Neuronal stem cell (in vitro differentiated cells): ENCODE data around the gene CAMTA1.
A peak's percentile ranks its signal among the peaks of the same experiment; 100 is the strongest.

ENCODE experiments used
- DNase-seq: peaks from one replicate; pipeline ENCODE4 v3.0.0-alpha.2; 2013; ENCODE audit warnings: low spot score
- H2AFZ ChIP-seq: one replicate; pipeline ENCODE4 v1.6.1; 2013; ENCODE audit warnings: mild to moderate bottlenecking, low read length, inconsistent platforms
- H2AK5ac ChIP-seq: 2 replicates; pipeline ENCODE4 v1.6.1; 2013; ENCODE audit warnings: low read depth, mild to moderate bottlenecking, inconsistent platforms, low read length, moderate library complexity, mixed read lengths
- H2BK120ac ChIP-seq: 2 replicates; pipeline ENCODE4 v1.6.1; 2013; ENCODE audit warnings: low read depth, mild to moderate bottlenecking, inconsistent platforms, low read length, moderate library complexity, mixed read lengths
- H2BK12ac ChIP-seq: one replicate; pipeline ENCODE4 v1.6.1; 2013; ENCODE audit warnings: low read length, inconsistent platforms
- H2BK15ac ChIP-seq: 2 replicates; pipeline ENCODE4 v1.6.1; 2013; ENCODE audit warnings: mild to moderate bottlenecking, low read length, inconsistent platforms, mixed read lengths
- H2BK5ac ChIP-seq: one replicate; pipeline ENCODE4 v1.6.1; 2013; ENCODE audit warnings: inconsistent platforms, mild to moderate bottlenecking, low read length, moderate library complexity
- H3K14ac ChIP-seq: one replicate; pipeline ENCODE4 v1.6.1; 2013; ENCODE audit warnings: low read length, inconsistent platforms
- H3K18ac ChIP-seq: 2 replicates; pipeline ENCODE4 v1.6.1; 2013; ENCODE audit warnings: low read length, inconsistent platforms
- H3K23ac ChIP-seq: 2 replicates; pipeline ENCODE4 v1.6.1; 2013; ENCODE audit warnings: low read depth, mild to moderate bottlenecking, mixed read lengths, low read length, inconsistent platforms; ENCODE audit not compliant: poor library complexity
- H3K27ac ChIP-seq: replicated peaks from 3 replicates; pipeline ENCODE4 v1.5.1; 2013; ENCODE audit warnings: low read length, inconsistent platforms
- H3K27me3 ChIP-seq, 3 experiments: 2 replicates each; pipeline ENCODE4 v1.6.1; 2013; ENCODE audit warnings: low read length in 3 of 3, mild to moderate bottlenecking in 2 of 3, inconsistent platforms in 1 of 3, low read depth in 1 of 3, mixed read lengths in 1 of 3, moderate library complexity in 1 of 3; ENCODE audit not compliant: control insufficient read depth in 3 of 3, insufficient read depth in 3 of 3
- H3K36me3 ChIP-seq, 2 donors: replicated peaks in 1 of 2; 2 replicates each; pipeline ENCODE4 v1.6.1; 2013; ENCODE audit warnings: low read length in 2 of 2; ENCODE audit not compliant: control insufficient read depth in 2 of 2, insufficient read depth in 2 of 2
- H3K4ac ChIP-seq: 2 replicates; pipeline ENCODE4 v1.6.1; 2013; ENCODE audit warnings: inconsistent platforms, mild to moderate bottlenecking, low read length, moderate library complexity
- H3K4me1 ChIP-seq, 2 donors: 1 replicate in 1 of 2; 2 replicates in 1 of 2; pipeline ENCODE4 v1.6.1; 2013; ENCODE audit warnings: low read length in 2 of 2, low read depth in 1 of 2; ENCODE audit not compliant: control insufficient read depth in 2 of 2, insufficient read depth in 1 of 2
- H3K4me2 ChIP-seq: one replicate; pipeline ENCODE4 v1.6.1; 2013; ENCODE audit warnings: mild to moderate bottlenecking, low read length, inconsistent platforms; ENCODE audit not compliant: insufficient read depth, poor library complexity, severe bottlenecking
- H3K4me3 ChIP-seq, 2 donors: 2 replicates each; pipeline ENCODE4 v1.5.1; 2013; ENCODE audit warnings: low read length in 2 of 2, mild to moderate bottlenecking in 2 of 2, inconsistent platforms in 1 of 2, moderate library complexity in 1 of 2
- H3K79me1 ChIP-seq: one replicate; pipeline ENCODE4 v1.6.1; 2013; ENCODE audit warnings: low read depth, mild to moderate bottlenecking, inconsistent platforms, low read length, moderate library complexity
- H3K9ac ChIP-seq: one replicate; pipeline ENCODE4 v1.6.1; 2013; ENCODE audit warnings: mild to moderate bottlenecking, low read depth, low read length, inconsistent platforms; ENCODE audit not compliant: poor library complexity
- H3K9me3 ChIP-seq, 2 donors: replicated peaks in 1 of 2; 2 replicates each; pipeline versions ENCODE3 to v1.6.1; 2013; ENCODE audit warnings: low read length in 2 of 2, mild to moderate bottlenecking in 2 of 2, inconsistent platforms in 1 of 2, low read depth in 1 of 2, mixed read lengths in 1 of 2, moderate library complexity in 1 of 2; ENCODE audit not compliant: control insufficient read depth in 2 of 2, insufficient read depth in 1 of 2
- H4K8ac ChIP-seq: one replicate; pipeline ENCODE4 v1.6.1; 2013; ENCODE audit warnings: low read depth, mild to moderate bottlenecking, inconsistent platforms, low read length, moderate library complexity
- H4K91ac ChIP-seq: one replicate; pipeline ENCODE4 v1.6.1; 2013; ENCODE audit warnings: low read length, low read depth, mild to moderate bottlenecking, inconsistent platforms; ENCODE audit not compliant: poor library complexity
- WGBS, 2 donors: extraction: QIAGEN DNeasy Blood & Tissue Kit; methylation state at CpG; one replicate each; pipeline ENCODE4 v1.1.7; 2013; ENCODE audit warnings: missing lambda C conversion rate in 2 of 2, mixed read lengths in 1 of 2; ENCODE audit not compliant: insufficient read length in 2 of 2, insufficient replicate concordance in 1 of 2; ENCODE audit errors: extremely low coverage in 2 of 2; 5-methylcytosine and 5-hydroxymethylcytosine counted together

Gene CAMTA1

GRCh38 chr1:7015022-7015421 is 229.8 kb downstream of the CAMTA1 start:
- Histone ChIP-seq H2BK5ac (no peak overlapping the region), H3K4ac (no peak overlapping the region), H3K36me3 (no peaks in the 10 kb centered on the region), H3K79me1 (no peaks in the 10 kb centered on the region), H2BK12ac (no peak overlapping the region), H3K9me3 (no peaks in the 10 kb centered on the region), H3K4me2 (no peak overlapping the region), H3K14ac (peak overlapping the region; percentile 4), H4K91ac (no peak overlapping the region), H2AFZ (no peak overlapping the region), H4K8ac (no peak overlapping the region), H3K4me3 (no peak overlapping the region), H3K9ac (no peak overlapping the region), H3K27me3 (peaks cover 0 to 41% (median 0%) of the 10 kb centered on the region in 3 experiments), H3K4me1 (no peaks in the 10 kb centered on the region), H2BK15ac (no peak overlapping the region), H2BK120ac (no peak overlapping the region), H3K23ac (peak overlapping the region; percentile 34), H2AK5ac (no peak overlapping the region), H3K27ac (no peak overlapping the region), H3K18ac (peak overlapping the region; percentile 52)
- no CpG with 5 or more reads among the region's 7 CpGs for WGBS, 2 donors
- no peak for DNase-seq

DNA sequence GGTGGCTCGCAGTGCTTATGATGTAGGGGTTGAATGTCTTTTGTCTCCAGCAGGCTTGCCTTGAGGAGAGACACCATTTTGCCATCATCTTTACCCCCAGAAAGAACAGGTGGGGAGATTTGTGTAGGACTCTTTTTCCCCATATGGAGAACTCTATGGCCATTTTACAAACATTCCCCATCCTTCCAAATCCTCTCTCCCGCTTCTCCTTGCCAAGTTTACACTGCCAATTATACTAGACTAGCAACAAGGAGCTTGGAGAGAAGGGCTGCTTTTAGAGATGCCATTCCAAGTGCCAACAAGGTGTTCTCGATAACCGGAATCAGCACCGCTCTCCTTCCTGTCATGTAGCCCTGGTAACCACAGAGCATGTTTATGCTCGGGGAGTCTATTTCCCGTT is 233.1 kb downstream of the CAMTA1 start:
- Histone ChIP-seq H2BK15ac (no peak overlapping the region), H3K9me3 (no peaks in the 10 kb centered on the region), H3K79me1 (no peaks in the 10 kb centered on the region), H3K27ac (no peak overlapping the region), H2AFZ (no peak overlapping the region), H3K4me1 (no peaks in the 10 kb centered on the region), H2BK12ac (no peak overlapping the region), H3K4me2 (no peak overlapping the region), H3K14ac (no peak overlapping the region), H2BK120ac (no peak overlapping the region), H3K27me3 (peaks cover 0 to 31% (median 0%) of the 10 kb centered on the region in 3 experiments), H3K18ac (no peak overlapping the region), H3K9ac (no peak overlapping the region), H3K36me3 (no peaks in the 10 kb centered on the region), H4K91ac (no peak overlapping the region), H3K4me3 (no peak overlapping the region), H2BK5ac (no peak overlapping the region), H4K8ac (no peak overlapping the region), H3K23ac (no peak overlapping the region), H2AK5ac (no peak overlapping the region), H3K4ac (no peak overlapping the region)
- no peak for DNase-seq
- WGBS, 2 donors = 83% methylated on average over 1 of the region's 7 CpGs; no CpG with 5 or more reads in 1 of the 2 donors

- Histone ChIP-seq H2BK12ac (no peak overlapping the region), H3K4me3 (no peak overlapping the region), H4K91ac (no peak overlapping the region), H3K27me3 (peaks cover 0 to 30% (median 0%) of the 10 kb centered on the region in 3 experiments), H3K23ac (no peak overlapping the region), H3K14ac (no peak overlapping the region), H3K4me2 (no peak overlapping the region), H2AFZ (no peak overlapping the region), H2BK15ac (no peak overlapping the region), H4K8ac (no peak overlapping the region), H2BK120ac (no peak overlapping the region), H2BK5ac (no peak overlapping the region), H3K9ac (no peak overlapping the region), H3K18ac (no peak overlapping the region), H3K79me1 (no peaks in the 10 kb centered on the region), H3K36me3 (no peaks in the 10 kb centered on the region), H3K4ac (no peak overlapping the region), H3K9me3 (no peaks in the 10 kb centered on the region), H2AK5ac (no peak overlapping the region), H3K27ac (no peak overlapping the region), H3K4me1 (no peaks in the 10 kb centered on the region)
- no peak for DNase-seq
- WGBS, 2 donors = no CpG with 5 or more reads among the region's 14 CpGs
Observed at GRCh38 chr1:7018826-7019225, 233.6 kb downstream of the CAMTA1 start.

DNA sequence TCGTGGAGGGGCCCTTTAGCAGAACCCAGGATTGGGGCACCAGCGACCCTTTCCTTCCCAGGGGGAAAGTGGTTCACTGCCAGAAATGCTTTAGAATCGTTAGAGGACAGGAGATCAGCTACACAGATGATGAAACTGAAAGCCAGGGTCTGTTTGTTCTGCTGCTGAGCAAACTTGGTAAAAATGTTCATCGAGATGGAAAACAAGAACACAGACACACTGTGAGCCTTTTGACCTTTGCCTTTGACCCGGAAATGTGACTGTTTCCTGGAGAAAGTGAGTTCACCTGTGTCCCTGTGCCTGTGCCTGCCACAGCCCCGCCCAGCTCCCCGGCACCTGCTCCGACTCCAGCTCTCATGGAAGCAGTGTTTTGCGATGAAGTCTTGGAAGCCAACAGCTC is 234.3 kb downstream of the CAMTA1 start:
- Histone ChIP-seq H2BK15ac (no peak overlapping the region), H3K4me1 (no peaks in the 10 kb centered on the region), H2BK12ac (no peak overlapping the region), H3K14ac (no peak overlapping the region), H4K91ac (no peak overlapping the region), H3K27me3 (peaks cover 0 to 31% (median 0%) of the 10 kb centered on the region in 3 experiments), H3K4me3 (no peak overlapping the region), H2AK5ac (no peak overlapping the region), H3K4ac (no peak overlapping the region), H2AFZ (no peak overlapping the region), H2BK120ac (no peak overlapping the region), H3K9ac (no peak overlapping the region), H3K79me1 (no peaks in the 10 kb centered on the region), H2BK5ac (no peak overlapping the region), H3K27ac (no peak overlapping the region), H3K36me3 (no peaks in the 10 kb centered on the region), H4K8ac (no peak overlapping the region), H3K9me3 (no peaks in the 10 kb centered on the region), H3K23ac (no peak overlapping the region), H3K18ac (no peak overlapping the region), H3K4me2 (no peak overlapping the region)
- DNase-seq = no peak
- WGBS, 2 donors = no CpG with 5 or more reads among the region's 9 CpGs
